ENCODE results near the gene PRIM2. TPM values are rescaled to one million over a fixed set of nuclear protein-coding genes. Genes with fewer than 3 reads are reported as not detected.
"Not testable (repeated sequence)": the region's sequence is repeated elsewhere in the genome, so short reads cannot be mapped to it uniquely, and the experiment has no call there.

Gene PRIM2
- total RNA-seq, 1 donor from 2014 or later = 21.0 TPM

DNA sequence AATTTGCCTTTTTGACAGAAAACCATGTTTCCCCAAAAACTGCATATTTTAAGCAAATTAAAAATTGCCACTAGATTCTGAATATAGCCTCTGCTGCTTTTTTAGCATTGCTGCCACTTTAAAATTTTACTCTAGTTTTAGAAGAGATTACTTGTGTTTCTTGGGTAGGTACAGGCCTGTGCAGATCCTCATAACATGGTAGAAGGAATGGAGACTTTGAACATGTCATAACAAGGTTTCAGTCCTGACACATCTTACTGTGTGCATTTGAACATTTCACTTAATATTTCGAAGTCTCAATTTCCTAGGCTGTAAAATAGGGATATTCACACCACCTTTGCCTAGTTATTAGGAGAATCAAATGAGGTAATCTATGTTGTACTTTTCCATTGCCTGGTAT is 259.6 kb downstream of the PRIM2 start:
- not testable (repeated sequence) for H3K4me3 ChIP-seq (ENCODE audit: low read depth, low read length); DNase-seq (ENCODE audit: low read depth)

DNA sequence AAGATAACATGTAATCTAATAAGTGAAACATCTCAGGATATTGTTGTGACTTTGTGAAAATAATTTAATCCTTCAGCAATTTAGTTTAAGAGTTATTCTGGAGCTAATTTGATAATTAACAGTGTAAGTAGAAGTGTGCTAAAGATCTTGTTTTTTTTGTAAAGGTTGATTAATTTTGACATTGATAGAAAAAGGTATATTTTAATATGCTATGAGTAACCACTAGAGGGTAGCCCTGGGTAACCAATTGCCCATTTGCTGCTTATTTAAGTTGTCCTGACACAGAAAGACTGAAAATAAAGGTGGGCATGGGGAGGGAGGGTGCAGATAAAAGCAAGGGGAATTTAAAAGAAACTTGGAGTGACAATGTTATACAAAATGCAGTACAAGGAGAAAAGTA is 262.1 kb downstream of the PRIM2 start:
- not testable (repeated sequence) for H3K4me3 ChIP-seq (ENCODE audit: low read depth, low read length); DNase-seq (ENCODE audit: low read depth)
- TF ChIP-seq, protein P1, sequence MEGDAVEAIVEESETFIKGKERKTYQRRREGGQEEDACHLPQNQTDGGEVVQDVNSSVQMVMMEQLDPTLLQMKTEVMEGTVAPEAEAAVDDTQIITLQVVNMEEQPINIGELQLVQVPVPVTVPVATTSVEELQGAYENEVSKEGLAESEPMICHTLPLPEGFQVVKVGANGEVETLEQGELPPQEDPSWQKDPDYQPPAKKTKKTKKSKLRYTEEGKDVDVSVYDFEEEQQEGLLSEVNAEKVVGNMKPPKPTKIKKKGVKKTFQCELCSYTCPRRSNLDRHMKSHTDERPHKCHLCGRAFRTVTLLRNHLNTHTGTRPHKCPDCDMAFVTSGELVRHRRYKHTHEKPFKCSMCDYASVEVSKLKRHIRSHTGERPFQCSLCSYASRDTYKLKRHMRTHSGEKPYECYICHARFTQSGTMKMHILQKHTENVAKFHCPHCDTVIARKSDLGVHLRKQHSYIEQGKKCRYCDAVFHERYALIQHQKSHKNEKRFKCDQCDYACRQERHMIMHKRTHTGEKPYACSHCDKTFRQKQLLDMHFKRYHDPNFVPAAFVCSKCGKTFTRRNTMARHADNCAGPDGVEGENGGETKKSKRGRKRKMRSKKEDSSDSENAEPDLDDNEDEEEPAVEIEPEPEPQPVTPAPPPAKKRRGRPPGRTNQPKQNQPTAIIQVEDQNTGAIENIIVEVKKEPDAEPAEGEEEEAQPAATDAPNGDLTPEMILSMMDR (conservative IDR thresholded peaks at IDR 0.05; ENCODE audit: low read depth, low read length) = peak; percentile 42

DNA sequence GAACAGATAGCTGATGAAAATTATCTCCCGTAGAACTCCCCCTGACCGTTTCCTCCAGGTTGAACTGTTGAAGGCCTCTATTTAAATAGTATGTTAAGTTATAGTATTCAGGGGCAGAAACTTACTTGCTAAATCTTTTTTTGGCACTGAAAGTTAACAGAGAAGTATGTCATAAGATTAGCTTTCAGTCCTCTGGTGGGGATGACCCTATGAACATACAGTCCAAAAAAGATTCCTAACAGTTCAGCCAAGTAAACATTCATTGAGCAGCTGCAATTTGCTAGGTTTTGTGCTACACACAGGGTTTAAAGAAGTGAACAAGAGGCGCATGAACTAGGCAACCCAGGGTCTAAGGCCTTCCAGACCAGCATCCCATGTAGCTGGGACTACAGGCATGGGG is 264.2 kb downstream of the PRIM2 start:
- H3K4me3 ChIP-seq (ENCODE audit: low read depth, low read length) = not testable (repeated sequence)

DNA sequence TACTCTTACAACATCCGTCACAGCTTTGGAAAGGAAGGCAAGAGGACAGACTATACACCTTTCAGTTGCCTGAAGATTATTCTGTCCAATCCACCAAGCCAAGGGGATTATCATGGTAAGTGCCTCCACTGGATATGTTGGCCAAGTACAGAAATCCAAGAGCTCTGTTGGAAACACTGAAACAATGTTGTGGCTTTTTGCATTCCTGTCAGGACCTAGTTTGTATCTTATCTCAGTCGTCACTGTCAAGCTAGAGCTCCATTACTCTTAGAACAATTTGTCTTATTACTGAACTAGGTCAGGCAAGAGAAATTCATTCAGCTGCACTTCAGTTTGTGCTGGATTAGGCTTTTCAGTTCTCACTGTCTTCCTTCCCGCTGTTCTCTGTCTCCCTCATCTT is 283.7 kb downstream of the PRIM2 start:
- not testable (repeated sequence) for DNase-seq (ENCODE audit: low read depth); H3K4me3 ChIP-seq (ENCODE audit: low read depth, low read length)

More for the DNA sequence above, 264.2 kb downstream of the PRIM2 start:
- not testable (repeated sequence) for DNase-seq (ENCODE audit: low read depth)

DNA sequence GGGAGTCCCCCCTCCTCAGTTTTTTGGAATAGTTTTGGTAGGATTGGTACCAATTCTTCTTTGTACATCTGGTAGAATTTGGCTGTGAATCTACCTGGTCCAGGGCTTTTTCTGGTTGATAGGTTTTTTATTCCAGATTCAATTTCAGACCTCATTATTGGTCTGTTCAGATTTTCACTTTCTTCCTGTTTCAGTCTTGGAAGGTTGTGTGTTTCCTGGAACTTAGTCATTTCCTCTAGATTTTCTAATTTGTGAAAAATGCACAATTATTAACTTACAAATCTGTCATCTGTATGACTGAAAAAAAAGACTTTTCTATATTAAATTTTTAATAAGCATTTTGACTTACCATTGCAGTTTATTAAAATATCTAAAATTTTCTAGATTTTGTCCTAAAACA is 287.9 kb downstream of the PRIM2 start:
- not testable (repeated sequence) for H3K4me3 ChIP-seq (ENCODE audit: low read depth, low read length); DNase-seq (ENCODE audit: low read depth)

DNA sequence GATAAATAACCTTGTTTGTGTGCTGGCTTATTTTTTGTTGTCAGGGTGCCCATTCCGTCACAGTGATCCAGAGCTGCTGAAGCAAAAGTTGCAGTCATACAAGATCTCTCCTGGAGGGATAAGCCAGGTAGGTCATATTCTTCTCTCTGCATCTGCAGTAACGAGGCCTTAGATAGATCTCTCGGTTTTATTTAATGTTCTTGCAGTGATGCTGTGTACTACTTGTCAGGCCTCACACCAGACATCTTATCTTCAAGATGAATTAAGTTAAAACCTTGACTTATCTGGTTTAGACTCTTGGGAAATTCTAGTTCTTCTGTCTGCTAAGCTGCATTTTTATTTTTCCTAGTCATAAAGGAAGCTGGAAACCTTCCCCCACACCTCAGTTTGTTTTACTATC is 288.9 kb downstream of the PRIM2 start:
- not testable (repeated sequence) for H3K4me3 ChIP-seq (ENCODE audit: low read depth, low read length); DNase-seq (ENCODE audit: low read depth)

DNA sequence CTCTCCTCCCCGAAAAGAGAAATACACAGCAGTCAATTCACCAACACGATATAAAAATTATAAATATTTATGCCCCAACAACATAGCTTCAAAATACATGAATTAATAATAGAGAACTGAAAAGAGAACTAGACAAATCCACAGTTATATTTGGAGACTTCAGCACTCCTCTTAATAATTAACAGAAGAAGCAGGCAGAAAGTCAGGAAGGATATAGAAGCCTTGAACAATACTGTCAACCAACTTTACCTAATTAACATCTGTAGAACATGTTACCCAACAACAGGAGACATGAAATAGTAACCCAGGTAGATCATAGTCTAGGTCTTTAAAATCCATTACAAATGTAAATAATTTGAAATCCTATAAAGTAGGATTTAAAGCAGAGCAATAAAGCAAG is 293.2 kb downstream of the PRIM2 start:
- H3K4me3 ChIP-seq (ENCODE audit: low read depth, low read length); DNase-seq (ENCODE audit: low read depth): not testable (repeated sequence)

DNA sequence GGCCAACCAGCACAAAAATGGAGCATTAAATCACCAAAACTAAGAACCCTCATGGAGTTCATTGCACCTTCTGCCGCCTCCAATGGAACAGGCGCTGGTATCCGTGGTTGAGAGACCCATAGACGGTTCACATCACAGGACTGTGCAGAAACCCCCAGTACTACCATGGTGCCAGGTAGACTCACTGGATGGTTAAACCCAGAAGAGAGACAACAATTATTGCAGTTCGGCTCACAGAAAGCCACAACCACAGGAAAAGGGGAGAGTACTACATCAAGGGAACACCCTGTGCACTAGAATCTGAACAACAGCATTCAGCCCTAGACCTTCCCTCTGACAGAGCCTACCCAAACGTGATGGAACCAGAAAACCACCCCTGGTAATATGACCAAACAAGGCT is 301.5 kb downstream of the PRIM2 start:
- not testable (repeated sequence) for DNase-seq (ENCODE audit: low read depth); H3K4me3 ChIP-seq (ENCODE audit: low read depth, low read length)

DNA sequence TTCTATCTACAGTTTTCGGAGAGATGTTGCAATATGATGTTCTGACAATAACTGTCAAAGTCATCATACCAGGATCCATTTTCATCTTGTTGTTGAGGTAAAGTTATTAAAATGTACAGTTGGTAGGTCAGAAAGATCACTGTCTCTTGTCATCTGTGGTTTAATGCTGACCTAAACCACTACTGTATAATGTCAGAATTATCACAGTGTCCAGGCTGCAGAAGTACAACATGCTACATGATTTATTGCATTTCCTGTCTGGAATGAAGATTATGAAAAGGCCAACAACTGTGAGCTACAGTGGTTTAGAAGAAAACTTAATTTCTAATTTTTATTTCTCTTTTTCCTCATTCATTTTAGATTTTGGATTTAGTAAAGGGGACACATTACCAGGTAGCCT is 314.3 kb downstream of the PRIM2 start:
- not testable (repeated sequence) for DNase-seq (ENCODE audit: low read depth)

DNA sequence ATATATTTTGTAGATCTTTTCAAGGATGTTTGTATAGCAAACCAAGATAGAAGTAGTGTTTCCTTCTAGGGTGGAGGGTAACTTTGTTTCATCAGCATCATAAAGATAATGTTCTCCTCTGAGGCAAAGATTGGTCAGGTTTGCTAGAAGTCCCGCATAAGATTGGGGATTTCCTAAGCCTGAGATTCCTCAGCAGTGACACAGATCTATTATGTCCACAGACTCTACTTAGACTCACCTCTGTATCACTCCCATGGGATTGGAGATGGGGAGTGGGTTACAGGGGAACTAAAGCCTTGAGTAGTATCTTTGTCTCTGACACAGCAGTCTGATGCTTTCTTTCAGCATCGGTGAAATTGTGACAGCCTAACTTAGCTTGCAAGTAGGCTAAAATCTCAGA is 341.1 kb downstream of the PRIM2 start:
- peak; percentile 3 for DNase-seq (ENCODE audit: low read depth)
- H3K4me3 ChIP-seq (ENCODE audit: low read depth, low read length) = not testable (repeated sequence)

More for the DNA sequence above, 314.3 kb downstream of the PRIM2 start:
- H3K4me3 ChIP-seq (ENCODE audit: low read depth, low read length) = not testable (repeated sequence)

DNA sequence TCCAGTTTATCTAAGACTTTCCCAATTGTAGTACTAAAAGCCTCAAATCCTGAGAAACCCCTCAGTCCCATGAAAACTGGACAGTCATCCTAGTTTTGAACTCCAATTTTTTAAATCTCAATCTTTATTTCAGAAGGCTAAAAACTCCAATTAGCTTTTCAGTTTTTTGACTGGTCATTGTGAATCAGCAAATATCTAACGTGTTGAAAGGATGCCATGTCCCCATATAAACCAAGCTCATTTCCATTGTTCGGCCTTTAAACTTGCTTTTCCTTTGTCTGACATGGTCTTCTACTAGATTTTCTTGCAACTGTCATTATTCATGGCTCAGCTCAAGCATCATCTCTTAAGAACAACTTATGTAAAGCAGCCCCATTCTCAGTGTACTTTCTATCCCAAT is 342.4 kb downstream of the PRIM2 start:
- not testable (repeated sequence) for H3K4me3 ChIP-seq (ENCODE audit: low read depth, low read length); DNase-seq (ENCODE audit: low read depth)

DNA sequence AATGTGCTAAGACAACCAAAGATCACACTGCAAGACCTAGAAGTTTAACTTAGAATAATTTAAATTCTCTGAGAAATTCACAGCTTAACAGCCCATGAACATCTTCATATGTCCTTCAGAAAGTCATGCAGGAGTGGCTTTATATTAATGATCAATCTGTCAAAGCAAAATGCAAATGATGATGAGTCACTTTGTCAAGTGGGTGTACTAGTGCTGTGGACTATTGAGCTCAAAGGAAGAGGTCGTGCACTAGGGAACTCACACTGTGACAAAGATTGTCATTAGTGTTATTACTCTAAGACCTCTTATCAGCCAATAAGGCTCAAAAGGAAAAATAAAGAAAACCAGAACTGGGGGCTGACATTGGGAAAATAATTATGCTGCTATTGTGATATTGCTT is 343.5 kb downstream of the PRIM2 start:
- DNase-seq (ENCODE audit: low read depth); H3K4me3 ChIP-seq (ENCODE audit: low read depth, low read length): not testable (repeated sequence)

DNA sequence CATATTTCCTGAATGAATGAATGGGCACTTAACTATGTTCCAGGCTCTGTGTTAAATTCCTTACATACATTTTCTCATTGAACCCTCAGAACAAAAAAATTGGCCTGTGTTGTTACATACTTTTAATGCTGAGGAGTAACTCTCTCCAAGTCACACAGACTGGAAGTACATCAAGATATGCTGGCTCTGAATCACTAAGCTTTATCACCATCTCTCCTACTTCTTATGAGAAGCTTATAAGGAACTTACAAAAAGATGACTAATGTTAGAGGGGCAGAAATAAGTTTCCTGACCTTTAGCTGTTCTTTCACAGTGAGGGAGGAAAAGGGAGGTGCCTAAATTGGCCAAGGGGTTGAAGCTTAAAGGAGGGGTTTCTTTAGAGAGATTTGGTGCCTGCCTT is 350.7 kb downstream of the PRIM2 start:
- DNase-seq (ENCODE audit: low read depth); H3K4me3 ChIP-seq (ENCODE audit: low read depth, low read length): not testable (repeated sequence)

DNA sequence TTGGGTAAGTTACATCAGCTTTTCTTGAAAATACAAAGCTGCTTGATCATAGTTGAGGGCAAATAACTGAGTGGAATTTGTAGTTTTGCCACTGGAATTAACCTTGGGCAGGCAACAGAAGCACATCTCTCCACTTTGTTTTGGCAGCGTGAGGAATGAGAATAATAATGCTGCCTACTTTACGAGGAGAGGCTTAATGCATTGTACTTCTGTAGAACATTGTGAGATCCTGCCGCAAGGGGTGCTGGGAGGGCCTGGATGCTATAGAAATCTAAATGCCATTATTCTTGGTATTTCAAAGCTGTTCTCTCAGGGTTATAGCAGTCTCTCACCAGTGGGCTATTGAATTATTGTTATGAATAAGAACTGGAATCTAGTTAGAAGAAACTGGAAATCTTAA is 353.8 kb downstream of the PRIM2 start:
- H3K4me3 ChIP-seq (ENCODE audit: low read depth, low read length); DNase-seq (ENCODE audit: low read depth): not testable (repeated sequence)
